NCI-H2029 treated with DMSO at 0.1 percent for 48 hours (cell line): ENCODE data around the gene GLYATL1B.
"Not testable (repeated sequence)": the region's sequence is repeated elsewhere in the genome, so short reads cannot be mapped to it uniquely, and the experiment has no call there.

Source experiments
- DNase-seq: peaks from one replicate; lab custom pipeline; 2025; lab: John Stamatoyannopoulos, UW

The GLYATL1B gene

DNA sequence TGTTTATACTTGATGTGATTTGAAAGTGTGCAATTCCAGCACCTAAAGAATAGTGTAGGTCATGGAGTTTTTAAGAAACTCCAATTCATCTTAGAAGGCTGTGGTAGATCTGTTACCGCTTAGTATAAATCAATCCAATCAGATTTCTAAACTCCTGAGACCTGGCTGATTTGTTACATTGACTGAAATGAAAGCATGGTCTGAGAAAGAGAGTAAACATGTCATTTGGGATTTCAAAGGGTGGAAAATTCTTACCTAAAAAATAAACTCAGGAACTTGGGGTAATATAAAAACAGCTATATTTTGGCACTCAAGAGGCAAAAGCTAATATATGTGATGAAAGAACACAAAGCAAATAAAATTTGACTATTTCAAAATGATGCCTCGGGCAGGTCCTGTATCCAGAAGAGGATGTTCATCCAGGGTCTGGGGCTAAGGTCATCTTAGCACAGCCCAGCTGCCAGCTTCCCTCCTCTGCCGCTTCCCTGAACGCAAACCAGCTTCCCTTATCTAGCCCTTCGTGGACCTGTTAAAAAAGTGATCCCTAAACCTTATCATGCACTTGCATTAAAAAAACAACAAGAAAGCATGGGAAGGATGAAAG is 10.0 kb downstream of the GLYATL1B start:
- DNase-seq = not testable (repeated sequence)

- DNase-seq = no peak
These were observed 11.1 kb downstream of the GLYATL1B start for GRCh38 chr11:59097113-59097708.

DNA sequence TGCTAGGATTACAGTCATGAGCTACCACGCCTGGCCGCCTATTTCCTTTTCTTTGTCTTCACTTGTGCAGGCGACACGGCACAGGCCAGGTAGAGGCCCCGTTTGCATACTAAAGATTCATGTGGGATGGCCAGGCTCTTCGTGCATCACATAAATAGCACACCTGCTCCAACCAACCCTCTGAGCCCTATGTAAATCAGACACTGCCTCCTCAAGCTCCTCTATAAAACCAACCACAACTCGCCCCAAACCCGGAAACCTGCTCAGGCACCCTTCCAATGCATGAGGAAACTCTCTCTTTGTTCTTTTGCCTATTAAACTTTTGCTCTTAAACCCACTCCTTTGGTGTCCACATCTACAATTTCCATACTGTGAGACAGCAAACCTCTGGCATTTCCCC is 11.8 kb downstream of the GLYATL1B start:
- DNase-seq = not testable (repeated sequence)

DNA sequence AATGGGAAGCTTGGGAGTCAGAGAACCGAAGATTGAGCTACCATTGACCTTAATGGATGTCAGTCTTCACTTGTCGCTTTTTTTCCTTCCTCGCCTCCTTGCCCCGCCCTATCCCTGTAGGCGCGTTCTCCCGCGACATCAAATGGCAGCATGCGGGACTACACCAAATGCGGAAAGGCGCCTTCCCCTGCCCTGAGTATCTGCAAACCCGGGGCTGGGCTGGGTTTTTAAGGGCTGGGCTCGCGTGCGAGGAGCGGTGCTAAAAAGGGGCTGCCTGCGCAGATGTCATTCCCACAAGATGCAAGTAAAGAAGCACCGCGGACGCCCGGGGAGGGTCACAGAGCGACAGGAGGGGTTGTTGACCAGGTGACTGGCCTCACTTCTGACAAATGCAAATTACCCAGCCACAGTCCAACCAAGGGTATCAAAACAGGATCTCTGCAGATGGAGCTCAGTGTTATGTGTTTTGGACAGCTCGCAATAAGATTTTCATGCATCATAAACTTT is 16.2 kb downstream of the GLYATL1B start:
- DNase-seq = no peak

DNA sequence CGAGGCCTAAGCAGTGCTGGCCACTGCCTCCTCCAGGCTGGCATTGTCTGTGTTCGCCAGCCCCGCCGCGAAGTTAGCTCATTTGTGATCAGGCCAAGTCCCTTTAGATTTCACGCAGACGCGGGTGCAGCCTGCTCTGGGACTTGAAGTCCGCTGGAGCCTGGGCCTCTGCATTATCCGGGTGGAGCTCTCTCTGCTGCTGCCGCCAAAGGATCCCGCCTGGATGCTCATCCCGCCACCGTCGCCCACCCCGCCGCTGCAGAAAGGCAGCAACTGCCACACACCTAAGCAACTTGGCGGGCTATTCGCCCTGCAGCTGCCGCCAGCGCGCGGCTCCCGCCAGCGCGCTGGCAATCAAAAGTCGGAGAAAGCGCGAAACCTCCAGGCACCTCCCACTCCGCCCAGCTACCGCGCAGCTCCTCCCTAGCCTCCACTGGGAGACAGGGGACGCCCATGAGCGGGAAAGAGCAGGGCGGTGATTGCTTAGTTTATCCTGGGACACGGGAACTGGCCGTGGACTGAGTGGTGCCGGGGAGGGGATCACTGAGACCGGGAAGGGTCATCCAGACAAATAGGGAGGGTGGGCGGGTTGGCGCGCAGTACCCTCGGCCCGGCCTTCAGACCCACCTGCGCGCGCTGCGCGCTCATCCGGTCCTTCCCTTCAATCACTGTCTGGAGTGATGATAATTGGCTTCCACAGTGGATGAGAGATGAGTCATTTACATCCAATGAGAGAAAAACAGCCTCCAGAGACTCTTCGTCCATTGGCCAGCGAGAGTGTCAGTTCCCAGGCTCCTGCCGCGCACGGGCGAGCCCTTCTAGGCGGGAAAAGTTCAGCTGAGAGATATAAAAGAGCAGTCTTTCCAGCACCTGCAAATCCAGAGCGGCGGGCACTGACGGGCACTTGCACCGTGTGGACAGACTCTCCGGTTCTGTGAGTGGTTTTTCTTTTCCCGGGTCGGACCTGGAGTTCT is 20.5 kb downstream of the GLYATL1B start, which contains the start of gene FAM111B:
Gene FAM111B (plus strand): TSS at position 875 of the 974 bp plus-strand sequence. CDS start 2,389 bp downstream, outside the sequence.
- DNase-seq = peak; percentile 97

GRCh38 chr11:59107721-59108120 is 21.6 kb downstream of the GLYATL1B start:
- not testable (repeated sequence) for DNase-seq

- no peak for DNase-seq
These were observed 26.4 kb downstream of the GLYATL1B start for GRCh38 chr11:59112494-59112893.

DNA sequence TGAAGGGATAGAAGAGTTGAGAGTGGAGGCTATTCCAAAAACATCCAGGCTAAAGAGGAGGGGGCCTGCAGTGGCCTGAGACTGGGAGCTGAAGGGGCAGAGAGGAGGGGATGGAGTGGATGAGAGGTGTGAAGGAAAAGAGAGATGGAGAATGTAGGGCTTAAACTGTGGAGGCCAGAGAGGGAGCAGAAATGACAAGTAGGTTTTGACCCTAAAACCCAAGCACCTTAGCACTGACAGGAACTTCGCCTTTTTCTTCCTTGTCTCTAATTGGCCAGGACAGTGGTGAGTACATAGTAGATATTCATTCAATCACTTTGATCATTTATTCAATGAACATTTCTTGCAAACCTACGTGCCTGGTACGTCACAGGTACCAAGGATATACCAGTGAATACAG is 28.2 kb downstream of the GLYATL1B start:
- no peak for DNase-seq

GRCh38 chr11:59115553-59115952 is 29.4 kb downstream of the GLYATL1B start:
- DNase-seq = no peak

GRCh38 chr11:59117774-59118173 is 31.7 kb downstream of the GLYATL1B start:
- no peak for DNase-seq

DNA sequence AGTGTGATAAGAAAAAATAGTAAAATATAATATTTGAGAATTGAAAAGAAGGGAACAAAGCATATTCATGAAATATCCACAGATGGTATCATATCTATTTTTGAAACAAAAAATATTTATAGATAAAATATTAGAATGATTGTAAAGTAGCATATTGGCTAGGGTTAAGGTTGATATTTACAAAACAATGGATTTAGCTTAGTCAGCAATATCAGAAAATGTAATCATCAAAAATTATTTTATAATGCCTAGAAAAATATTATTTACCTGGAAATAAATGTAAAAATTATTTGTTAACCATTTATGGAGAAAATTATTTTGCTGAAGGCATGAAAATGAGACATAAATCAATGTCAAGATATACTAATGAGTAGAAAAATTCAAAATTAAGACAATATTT is 33.7 kb downstream of the GLYATL1B start:
- DNase-seq = no peak

DNA sequence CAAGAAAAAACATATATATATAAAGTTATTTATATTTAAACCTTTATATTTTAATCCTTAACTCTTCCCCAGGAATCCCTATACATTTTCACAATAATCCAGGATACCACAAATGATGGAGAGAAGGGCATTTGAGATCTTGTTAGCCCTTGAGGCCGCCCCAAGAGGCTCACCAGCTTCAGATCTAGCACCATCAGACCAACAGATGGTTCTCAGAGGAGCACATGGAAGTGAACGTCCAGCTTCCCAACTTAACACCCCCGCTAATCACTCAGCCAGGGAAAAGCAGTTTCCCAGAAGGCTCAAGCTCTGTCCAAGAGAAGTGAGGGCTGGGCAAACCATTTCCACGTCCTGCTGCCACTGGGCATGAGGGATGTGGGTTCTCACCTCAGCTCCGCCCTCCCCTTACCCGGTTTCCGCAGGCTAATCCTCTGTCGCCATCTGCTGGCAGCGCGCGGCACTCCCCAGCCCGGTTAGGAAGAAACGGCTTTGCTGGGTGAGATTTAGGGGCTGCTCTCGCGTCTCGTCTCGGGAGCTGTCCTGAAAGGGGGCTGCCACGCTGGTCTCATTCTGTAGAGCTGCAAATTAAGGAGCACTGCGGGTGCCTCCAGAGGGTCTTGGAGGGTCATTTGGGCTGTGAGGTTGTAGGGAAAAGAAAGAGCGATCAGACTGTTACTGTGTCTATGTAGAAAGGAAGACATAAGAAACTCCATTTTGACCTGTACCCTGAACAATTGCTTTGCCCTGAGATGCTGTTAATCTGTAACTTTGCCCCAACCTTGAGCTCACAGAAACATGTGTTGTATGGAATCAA is 49.7 kb downstream of the GLYATL1B start:
- DNase-seq = no peak

DNA sequence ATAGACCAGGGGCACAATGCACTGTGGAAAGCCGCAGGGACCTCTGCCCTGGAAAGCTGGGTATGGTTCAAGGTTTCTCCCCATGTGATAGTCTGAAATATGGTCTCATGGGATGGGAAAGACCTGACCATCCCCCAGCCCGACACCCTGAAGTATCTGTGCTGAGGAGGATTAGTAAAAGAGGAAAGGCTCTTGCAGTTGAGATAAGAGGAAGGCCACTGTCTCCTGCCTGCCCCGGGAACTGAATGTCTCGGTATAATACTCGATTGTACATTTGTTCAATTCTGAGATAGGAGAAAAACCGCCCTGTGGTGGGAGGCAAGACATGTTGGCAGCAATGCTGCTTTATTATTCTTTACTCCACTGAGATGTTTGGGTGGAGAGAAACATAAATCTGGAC is 50.4 kb downstream of the GLYATL1B start:
- DNase-seq = not testable (repeated sequence)

DNA sequence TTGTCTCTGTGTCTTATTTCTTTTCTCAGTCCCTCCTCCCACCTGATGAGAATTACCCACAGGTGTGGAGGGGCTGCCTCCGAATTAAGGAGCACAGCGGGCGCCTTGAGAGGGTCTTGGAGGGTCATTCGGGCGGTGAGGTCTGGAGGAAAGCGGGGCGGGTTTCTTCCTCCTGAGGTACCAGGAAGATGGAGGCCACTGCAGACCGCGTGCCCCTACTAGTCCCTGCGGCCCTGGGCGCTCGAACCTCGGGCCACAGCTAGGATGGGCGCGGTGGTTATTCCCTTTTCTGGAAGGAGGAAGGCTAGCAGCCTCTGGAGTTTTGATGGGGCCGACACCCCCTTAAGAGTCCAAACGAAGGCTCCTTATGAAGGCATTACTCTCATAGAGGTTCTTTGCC is 51.1 kb downstream of the GLYATL1B start:
- DNase-seq = no peak

DNA sequence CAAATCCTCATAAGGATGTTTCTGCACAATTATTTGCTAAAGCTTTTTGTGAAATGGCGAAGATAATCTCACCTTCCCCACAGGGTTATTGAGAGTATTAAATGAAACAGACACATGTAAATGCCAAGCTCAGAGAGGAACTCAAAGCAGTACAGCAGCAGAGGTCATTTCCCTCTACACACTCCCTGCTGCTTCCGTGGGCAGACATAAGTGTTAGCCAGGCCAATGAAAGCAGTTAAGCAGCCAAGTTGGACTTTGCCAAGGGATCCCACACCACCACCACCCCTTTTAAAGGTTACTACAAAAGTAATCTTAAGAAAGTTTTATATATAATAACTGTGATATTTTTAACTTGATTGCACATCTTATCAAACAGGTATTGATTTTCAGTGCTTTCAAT is 52.5 kb downstream of the GLYATL1B start:
- no peak for DNase-seq

- no peak for DNase-seq
These were observed 55.1 kb downstream of the GLYATL1B start for GRCh38 chr11:59141191-59141590.

GRCh38 chr11:59141673-59142460 is 55.8 kb downstream of the GLYATL1B start:
- no peak for DNase-seq

DNA sequence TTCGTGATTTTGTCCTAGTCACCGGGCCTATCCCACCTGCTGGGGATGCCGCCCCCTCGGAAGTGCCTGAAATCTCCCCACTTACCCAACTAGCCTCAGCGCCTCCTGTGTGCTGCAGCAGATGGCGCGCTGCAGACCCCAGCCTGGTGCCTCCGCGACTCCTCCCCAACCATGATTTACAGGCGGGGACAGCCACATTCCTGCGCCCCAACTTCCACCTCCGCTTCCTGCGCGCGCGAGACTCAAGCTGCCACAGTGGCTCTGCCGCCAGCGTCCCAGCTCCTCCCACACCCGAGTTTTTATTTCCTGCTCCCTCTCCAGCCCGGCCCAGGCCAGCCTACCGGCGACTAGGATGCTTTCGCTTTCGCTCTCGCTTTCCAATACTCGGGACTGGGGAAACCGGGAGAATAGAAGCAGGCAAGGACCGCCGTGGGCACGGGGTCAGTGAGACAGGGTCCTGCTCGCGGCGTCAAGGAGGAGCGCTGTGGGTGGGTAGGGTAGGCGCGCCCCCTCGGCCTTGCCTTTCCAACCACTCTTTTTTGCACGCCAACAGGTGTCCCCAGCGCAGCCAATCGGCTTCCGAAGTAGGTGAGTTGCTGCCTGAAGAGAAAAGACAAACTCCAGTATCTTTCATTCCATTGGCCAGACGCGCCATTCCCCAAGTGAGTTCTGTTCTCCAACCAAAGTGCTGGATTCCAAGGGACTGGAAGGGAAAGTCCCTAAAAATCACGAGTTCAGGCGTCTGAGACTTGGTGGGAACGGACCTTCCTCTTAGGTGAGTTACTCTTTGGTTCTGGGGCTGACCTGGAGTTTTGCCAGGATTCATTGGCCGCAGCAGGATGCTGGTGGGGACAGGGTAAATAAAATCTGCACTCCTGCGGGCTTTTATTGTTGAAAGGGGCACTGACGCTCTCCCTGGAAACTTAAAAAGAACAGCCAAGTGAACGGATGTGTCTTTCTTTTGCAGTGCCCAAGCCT is 56.7 kb downstream of the GLYATL1B start, which contains the start of gene FAM111A:
Gene FAM111A (plus strand): TSS at position 327 of the 978 bp plus-strand sequence. CDS start 6,017 bp downstream, outside the sequence.
- DNase-seq = peak; percentile 87

GRCh38 chr11:59144096-59144495 is 58.0 kb downstream of the GLYATL1B start:
- DNase-seq = peak; percentile 29
